Lung (tissue), 12 donors: ENCODE data around the gene ANKLE2. TPM values are rescaled to one million over a fixed set of nuclear protein-coding genes. Genes with fewer than 3 reads are reported as not detected.

Experiments
- ATAC-seq: fragments of 200-7000 bp; cut with Tn5 transposase; one replicate; pipeline ENCODE4 v1.9.1; 2020; ENCODE audit warnings: moderate number of reproducible peaks; ENCODE audit not compliant: insufficient read depth, low FRiP score
- DNase-seq, 3 donors: peaks; one replicate each; pipeline ENCODE4 v3.0.0-alpha.2; 2013 to 2017
- H3K27ac ChIP-seq, 2 donors: one replicate each; pipeline ENCODE4 v1.5.1; 2013; ENCODE audit warnings: mild to moderate bottlenecking in 2 of 2, moderate library complexity in 2 of 2, control low read depth in 1 of 2, inconsistent platforms in 1 of 2, low read depth in 1 of 2, low read length in 1 of 2
- H3K27me3 ChIP-seq, 3 donors: one replicate each; pipeline ENCODE4 v1.5.1; 2013; ENCODE audit warnings: low read length in 2 of 3; ENCODE audit not compliant: control insufficient read depth in 3 of 3, insufficient read depth in 3 of 3
- H3K36me3 ChIP-seq, 4 donors: one replicate each; pipeline ENCODE4 v1.5.1; 2013; ENCODE audit warnings: low read length in 4 of 4, mild to moderate bottlenecking in 1 of 4, moderate library complexity in 1 of 4; ENCODE audit not compliant: control insufficient read depth in 4 of 4, insufficient read depth in 4 of 4
- H3K4me1 ChIP-seq, 5 donors: one replicate each; pipeline ENCODE4 v1.5.1; 2013; ENCODE audit warnings: low read length in 5 of 5, mild to moderate bottlenecking in 2 of 5, moderate library complexity in 1 of 5; ENCODE audit not compliant: control insufficient read depth in 5 of 5, insufficient read depth in 5 of 5
- H3K4me3 ChIP-seq: one replicate; pipeline ENCODE4 v1.5.1; 2013; ENCODE audit warnings: mild to moderate bottlenecking, control low read depth, moderate library complexity
- H3K9ac ChIP-seq, 2 donors: one replicate each; pipeline ENCODE4 v1.5.1; 2013; ENCODE audit warnings: low read length in 2 of 2, control low read depth in 1 of 2; ENCODE audit not compliant: insufficient read depth in 1 of 2
- H3K9me3 ChIP-seq, 4 donors: one replicate each; pipeline ENCODE4 v1.5.1; 2013; ENCODE audit warnings: low read length in 3 of 4, mild to moderate bottlenecking in 1 of 4, moderate library complexity in 1 of 4; ENCODE audit not compliant: control insufficient read depth in 4 of 4, insufficient read depth in 3 of 4
- WGBS, 2 donors: extraction: QIAGEN DNeasy Blood & Tissue Kit; methylation state at CpG; one replicate each; pipeline ENCODE4 v1.1.7; 2013; 5-methylcytosine and 5-hydroxymethylcytosine counted together
- polyA plus RNA-seq, 2 donors: library from polyadenylated mRNA; stranded (reverse); fragments of 200-250 nt; gene quantifications; one replicate each; pipeline ENCODE4 v1.2.1, GENCODE V29; 2013
- total RNA-seq, 2 donors: library from RNA; depleted of rRNA in 1 of 2; stranded (reverse); fragments of >200 nt in 1 of 2; gene quantifications; one replicate each; pipeline ENCODE4 v1.2.1, GENCODE V29; 2014 to 2021
- TF ChIP-seq, protein P1 (sequence below): IDR thresholded peaks from 2 replicates; pipeline ENCODE4 v1.5.1; 2012; ENCODE audit warnings: mild to moderate bottlenecking; ENCODE audit errors: control extremely low read depth, extremely low read depth
- donor health status: control.
- donor health status: control.
- donor health status: Bipolar disorder and iron deficiency.
- donor health status: healthy.
- donor health status: DM: yes; HTN: yes; CAD: no.

The ANKLE2 gene
- total and polyA plus RNA-seq, 4 donors, result 35.9 to 60.5 (median 45.9) TPM

DNA sequence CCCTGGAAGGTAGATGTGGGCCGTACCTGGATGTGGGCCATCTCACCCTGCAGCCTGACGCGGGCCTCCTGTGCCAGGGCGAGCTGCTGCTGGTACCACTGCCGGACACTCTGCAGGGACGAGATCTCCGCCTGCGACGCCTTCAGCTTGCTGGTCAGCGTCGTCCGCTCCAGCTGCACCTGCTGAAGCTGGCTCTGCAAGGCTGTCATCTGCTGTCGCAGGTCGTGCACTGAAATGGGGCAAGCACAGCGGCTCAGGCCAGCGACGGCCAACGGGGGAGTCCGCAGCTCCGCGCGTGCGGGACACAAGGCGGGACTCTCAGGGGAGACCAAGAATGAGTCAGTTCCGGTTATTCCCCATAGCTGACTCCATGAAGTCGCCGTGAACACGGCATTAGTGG is 40.1 kb upstream of the ANKLE2 start:
- no peak overlapping the region for H3K9ac ChIP-seq
- no peaks in the 10 kb centered on the region for H3K4me1 ChIP-seq
- peaks cover 21 to 73% (median 40%) of the 10 kb centered on the region in 4 donors for H3K36me3 ChIP-seq
- H3K4me3 ChIP-seq, result no peak overlapping the region
- H3K27me3 ChIP-seq, result no peaks in the 10 kb centered on the region
- H3K9me3 ChIP-seq, result no peaks in the 10 kb centered on the region
- H3K27ac ChIP-seq, result no peak overlapping the region
- TF ChIP-seq, protein P1, sequence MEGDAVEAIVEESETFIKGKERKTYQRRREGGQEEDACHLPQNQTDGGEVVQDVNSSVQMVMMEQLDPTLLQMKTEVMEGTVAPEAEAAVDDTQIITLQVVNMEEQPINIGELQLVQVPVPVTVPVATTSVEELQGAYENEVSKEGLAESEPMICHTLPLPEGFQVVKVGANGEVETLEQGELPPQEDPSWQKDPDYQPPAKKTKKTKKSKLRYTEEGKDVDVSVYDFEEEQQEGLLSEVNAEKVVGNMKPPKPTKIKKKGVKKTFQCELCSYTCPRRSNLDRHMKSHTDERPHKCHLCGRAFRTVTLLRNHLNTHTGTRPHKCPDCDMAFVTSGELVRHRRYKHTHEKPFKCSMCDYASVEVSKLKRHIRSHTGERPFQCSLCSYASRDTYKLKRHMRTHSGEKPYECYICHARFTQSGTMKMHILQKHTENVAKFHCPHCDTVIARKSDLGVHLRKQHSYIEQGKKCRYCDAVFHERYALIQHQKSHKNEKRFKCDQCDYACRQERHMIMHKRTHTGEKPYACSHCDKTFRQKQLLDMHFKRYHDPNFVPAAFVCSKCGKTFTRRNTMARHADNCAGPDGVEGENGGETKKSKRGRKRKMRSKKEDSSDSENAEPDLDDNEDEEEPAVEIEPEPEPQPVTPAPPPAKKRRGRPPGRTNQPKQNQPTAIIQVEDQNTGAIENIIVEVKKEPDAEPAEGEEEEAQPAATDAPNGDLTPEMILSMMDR, result no peak
- ATAC-seq, result peak; percentile 17
- no peak for DNase-seq
- 94 to 95% methylated on average over 28 of the region's 28 CpGs for WGBS, 2 donors

DNA sequence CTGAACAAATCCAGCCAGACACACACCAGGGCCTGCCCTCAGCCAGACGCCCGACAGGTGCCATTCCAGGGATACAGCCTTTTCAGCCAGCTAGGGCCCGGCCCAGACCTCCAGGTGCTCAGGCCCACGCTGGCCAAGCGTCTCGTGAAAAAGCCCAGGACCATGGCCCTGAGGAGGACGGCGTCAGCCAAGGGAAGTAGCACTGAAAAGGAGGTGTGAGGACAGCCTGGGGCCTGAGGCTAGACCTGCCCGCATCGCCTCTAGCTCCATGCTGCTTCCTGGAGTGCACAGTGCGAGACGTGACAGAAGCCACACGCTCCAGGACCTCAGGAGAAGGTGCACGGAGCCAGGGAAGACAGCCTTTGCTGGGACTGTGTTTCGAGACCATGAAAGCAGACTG is 37.2 kb upstream of the ANKLE2 start:
- Histone ChIP-seq H3K36me3 (peaks cover 28 to 68% (median 47%) of the 10 kb centered on the region in 4 donors), H3K27ac (no peak overlapping the region), H3K9ac (no peak overlapping the region), H3K4me3 (no peak overlapping the region), H3K4me1 (no peaks in the 10 kb centered on the region), H3K9me3 (no peaks in the 10 kb centered on the region), H3K27me3 (no peaks in the 10 kb centered on the region)
- ATAC-seq (no peak), DNase-seq (no peak)
- WGBS, 2 donors, result 97% methylated on average over 15 of the region's 15 CpGs
- TF ChIP-seq, protein P1, result no peak

DNA sequence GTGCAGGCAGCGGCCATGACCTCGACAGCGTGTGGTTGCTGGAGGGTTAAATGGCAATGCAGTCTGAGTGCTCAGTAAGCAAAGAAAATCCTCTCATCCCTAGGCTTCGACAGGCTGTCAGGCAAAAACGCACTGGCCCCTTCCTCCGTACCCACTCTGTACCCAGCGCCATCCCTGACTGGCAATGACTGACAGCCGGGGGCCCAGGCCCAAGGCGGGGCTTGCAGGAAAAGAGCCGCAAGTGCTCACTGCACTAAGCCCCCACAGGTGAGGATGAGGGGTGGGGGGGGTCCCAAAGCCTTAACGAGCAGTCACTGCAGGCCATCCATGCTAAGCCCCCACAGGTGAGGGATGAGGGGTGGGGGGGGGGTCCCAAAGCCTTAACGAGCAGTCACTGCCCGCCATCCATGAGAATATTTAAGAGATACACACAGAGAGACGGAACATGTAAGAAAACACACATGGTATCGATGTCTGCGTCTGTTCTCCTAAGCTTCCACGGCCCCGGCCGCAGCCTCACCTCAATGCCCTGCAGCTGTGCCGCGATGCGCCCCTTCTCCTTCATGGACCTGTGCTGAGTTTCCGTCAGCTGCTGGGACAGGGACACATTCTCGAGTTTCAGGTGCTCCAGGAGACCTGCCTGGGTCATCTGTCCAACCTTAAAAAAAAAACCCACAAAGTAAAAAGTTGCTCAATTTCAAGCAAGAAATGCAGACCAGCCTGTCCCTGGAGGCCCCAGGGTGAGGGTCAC is 36.4 kb upstream of the ANKLE2 start:
- Histone ChIP-seq H3K4me1 (no peaks in the 10 kb centered on the region), H3K9ac (no peak overlapping the region), H3K36me3 (peaks cover 30 to 64% (median 45%) of the 10 kb centered on the region in 4 donors), H3K27ac (no peak overlapping the region), H3K9me3 (no peaks in the 10 kb centered on the region), H3K27me3 (no peaks in the 10 kb centered on the region), H3K4me3 (no peak overlapping the region)
- WGBS, 2 donors, result 94 to 98% methylated on average over 24 of the region's 24 CpGs
- TF ChIP-seq, protein P1, result no peak
- no peak for DNase-seq
- no peak for ATAC-seq
